ENCODE data around the gene CARD16. TPM values are rescaled to one million over a fixed set of nuclear protein-coding genes. Genes with fewer than 3 reads are reported as not detected.
"Not testable (repeated sequence)": the region's sequence is repeated elsewhere in the genome, so short reads cannot be mapped to it uniquely, and the experiment has no call there.

The CARD16 gene
- total and polyA plus RNA-seq, 2 donors (not counting 1 experiment from before 2014, with no cell fraction given) = 25.0 to 30.1 TPM

DNA sequence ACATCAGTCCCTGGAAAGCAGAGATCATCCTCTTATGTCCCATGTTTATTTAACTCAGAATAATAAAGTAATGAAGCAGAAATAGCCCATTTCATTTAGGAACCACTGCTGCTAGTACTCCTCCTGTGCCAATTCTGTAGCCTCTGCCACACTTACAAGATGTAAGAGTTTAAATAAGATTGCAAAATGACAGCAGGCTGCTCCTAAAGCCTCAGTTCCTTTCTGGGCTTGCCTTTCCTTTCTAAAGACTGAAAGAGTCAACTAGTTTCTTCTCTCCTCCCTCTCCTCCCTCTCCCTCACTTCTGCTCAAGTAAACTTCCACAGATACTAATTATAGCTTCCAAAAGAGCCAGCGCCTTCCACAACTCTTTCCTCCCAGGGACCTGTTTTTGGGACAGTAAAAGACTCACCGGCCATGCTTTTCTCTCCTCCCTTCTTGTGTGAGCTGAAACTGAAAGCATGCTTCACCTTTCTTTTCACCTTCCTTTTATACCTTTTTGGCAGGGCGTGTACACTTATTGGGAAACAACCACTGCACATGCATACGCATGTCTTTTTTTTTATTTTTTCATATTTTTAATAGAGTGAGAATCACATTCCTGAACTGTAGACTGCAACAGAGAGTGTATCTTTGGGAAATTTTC, 26.1 kb upstream of the CARD16 start:
- 100% methylated on average over 2 of the region's 4 CpGs for WGBS (ENCODE audit: insufficient coverage)
- Histone ChIP-seq H3K4me2 (replicated peaks; ENCODE audit: low read depth, low read length, poor library complexity, severe bottlenecking) (no peak overlapping the region), H3K79me2 (ENCODE audit: control insufficient read depth, insufficient read depth, low read length) (no peaks in the 10 kb centered on the region), H3K9ac (ENCODE audit: low read length) (no peak overlapping the region), H3K4me1 (ENCODE audit: control insufficient read depth in 2 of 2, insufficient read depth in 2 of 2, low read length in 2 of 2) (no peaks in the 10 kb centered on the region), H2AFZ (ENCODE audit: insufficient read depth, low read depth, low read length, poor library complexity, severe bottlenecking) (no peak overlapping the region), H3K27me3 (replicated peaks in 1 of 4; ENCODE audit: control extremely low read depth in 1 of 4, control insufficient read depth in 3 of 4, insufficient read depth in 4 of 4, low read length in 3 of 4) (no peaks in the 10 kb centered on the region), H3K9me3 (ENCODE audit: control extremely low read depth in 1 of 3, control insufficient read depth in 2 of 3, insufficient read depth in 1 of 3, low read length in 2 of 3) (no peaks in the 10 kb centered on the region), H3K4me3 (ENCODE audit: control extremely low read depth in 1 of 5, extremely low read depth in 1 of 5, insufficient read depth in 1 of 5, low read depth in 2 of 5, low read length in 4 of 5) (no peak overlapping the region), H3K36me3 (replicated peaks in 1 of 2; ENCODE audit: control extremely low read depth in 1 of 2, control insufficient read depth in 1 of 2, extremely low read depth in 1 of 2, insufficient read depth in 2 of 2, low read length in 1 of 2) (no peaks in the 10 kb centered on the region), H4K20me1 (ENCODE audit: control insufficient read depth, insufficient read depth, low read length, poor library complexity, severe bottlenecking) (no peaks in the 10 kb centered on the region), H3K27ac (ENCODE audit: low read length in 2 of 2) (no peak overlapping the region)
- Mint-ChIP-seq H3K9me3 (ENCODE audit: insufficient read depth) (no peaks in the 10 kb centered on the region), H3K4me3 (no peak overlapping the region), H3K4me1 (no peaks in the 10 kb centered on the region), H3K27ac (no peak overlapping the region), H3K27me3 (peaks cover 9% of the 10 kb centered on the region)
- ChIA-PET CTCF (no interaction called here), POLR2A (no interaction called here)
- no peak for TF ChIP-seq EZH2 (IDR thresholded peaks at IDR 0.05; ENCODE audit: borderline replicate concordance, insufficient read depth, low read depth, low read length, poor library complexity, severe bottlenecking)
- TF ChIP-seq, protein P1, sequence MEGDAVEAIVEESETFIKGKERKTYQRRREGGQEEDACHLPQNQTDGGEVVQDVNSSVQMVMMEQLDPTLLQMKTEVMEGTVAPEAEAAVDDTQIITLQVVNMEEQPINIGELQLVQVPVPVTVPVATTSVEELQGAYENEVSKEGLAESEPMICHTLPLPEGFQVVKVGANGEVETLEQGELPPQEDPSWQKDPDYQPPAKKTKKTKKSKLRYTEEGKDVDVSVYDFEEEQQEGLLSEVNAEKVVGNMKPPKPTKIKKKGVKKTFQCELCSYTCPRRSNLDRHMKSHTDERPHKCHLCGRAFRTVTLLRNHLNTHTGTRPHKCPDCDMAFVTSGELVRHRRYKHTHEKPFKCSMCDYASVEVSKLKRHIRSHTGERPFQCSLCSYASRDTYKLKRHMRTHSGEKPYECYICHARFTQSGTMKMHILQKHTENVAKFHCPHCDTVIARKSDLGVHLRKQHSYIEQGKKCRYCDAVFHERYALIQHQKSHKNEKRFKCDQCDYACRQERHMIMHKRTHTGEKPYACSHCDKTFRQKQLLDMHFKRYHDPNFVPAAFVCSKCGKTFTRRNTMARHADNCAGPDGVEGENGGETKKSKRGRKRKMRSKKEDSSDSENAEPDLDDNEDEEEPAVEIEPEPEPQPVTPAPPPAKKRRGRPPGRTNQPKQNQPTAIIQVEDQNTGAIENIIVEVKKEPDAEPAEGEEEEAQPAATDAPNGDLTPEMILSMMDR (IDR thresholded peaks at IDR 0.05) = no peak
- DNase-seq (no peak), ATAC-seq (ENCODE audit: low read depth) (no peak)
- intact Hi-C loops (cut with micrococcal nuclease) = no loop called here

DNA sequence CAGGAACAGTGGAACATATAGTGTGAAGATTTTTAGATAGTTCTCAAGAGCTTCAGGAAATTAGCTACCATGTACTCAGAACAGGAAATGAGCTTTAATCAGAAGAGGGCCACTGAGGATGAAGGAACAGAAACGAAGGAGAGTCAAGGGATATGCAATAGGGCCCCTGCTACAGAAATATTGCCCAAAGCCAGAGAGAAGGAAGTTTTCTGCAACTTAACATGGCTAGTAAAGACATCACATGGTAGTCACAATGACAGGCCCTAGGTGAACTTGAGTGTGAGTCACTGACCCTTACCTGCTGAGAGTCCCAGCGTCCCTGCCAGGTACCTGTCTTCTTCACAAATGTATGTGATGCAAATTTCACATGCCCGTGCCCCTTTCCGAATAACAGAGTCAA, 25.2 kb upstream of the CARD16 start:
- intact Hi-C loops (cut with micrococcal nuclease) = no loop called here
- no peak overlapping the region for H3K27ac ChIP-seq (ENCODE audit: low read length in 2 of 2)

DNA sequence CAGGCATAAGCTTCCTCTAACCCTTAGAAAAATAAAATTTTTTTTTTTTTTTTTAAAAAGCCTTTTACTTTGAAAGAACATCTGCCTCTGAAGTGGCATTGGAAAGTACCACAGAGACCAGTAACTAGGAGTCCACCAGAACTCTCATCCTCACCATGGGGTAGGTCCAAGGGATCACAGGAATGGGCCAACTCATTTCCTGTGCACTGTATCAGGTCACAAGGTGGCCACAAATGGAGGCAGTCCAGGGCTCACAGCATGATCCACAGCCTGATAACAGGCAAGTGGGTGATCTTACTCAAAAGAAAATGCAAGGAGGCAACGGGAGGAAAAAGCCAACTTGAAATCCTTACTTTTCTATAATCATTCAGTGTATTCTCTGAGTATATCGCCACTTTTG, 24.6 kb upstream of the CARD16 start:
- H3K27ac Mint-ChIP-seq; H3K9me3 Mint-ChIP-seq (ENCODE audit: insufficient read depth); H4K20me1 ChIP-seq (ENCODE audit: control insufficient read depth, insufficient read depth, low read length, poor library complexity, severe bottlenecking); intact Hi-C loops (cut with micrococcal nuclease); H3K4me3 ChIP-seq (ENCODE audit: control extremely low read depth in 1 of 5, extremely low read depth in 1 of 5, insufficient read depth in 1 of 5, low read depth in 2 of 5, low read length in 4 of 5); H3K27me3 Mint-ChIP-seq; H3K9ac ChIP-seq (ENCODE audit: low read length); H3K36me3 ChIP-seq (replicated peaks in 1 of 2; ENCODE audit: control extremely low read depth in 1 of 2, control insufficient read depth in 1 of 2, extremely low read depth in 1 of 2, insufficient read depth in 2 of 2, low read length in 1 of 2); CTCF ChIA-PET; H3K4me1 ChIP-seq (ENCODE audit: control insufficient read depth in 2 of 2, insufficient read depth in 2 of 2, low read length in 2 of 2); H3K79me2 ChIP-seq (ENCODE audit: control insufficient read depth, insufficient read depth, low read length); DNase-seq; POLR2A ChIA-PET; H3K27ac ChIP-seq (ENCODE audit: low read length in 2 of 2); H3K4me2 ChIP-seq (replicated peaks; ENCODE audit: low read depth, low read length, poor library complexity, severe bottlenecking); H3K4me1 Mint-ChIP-seq; H3K9me3 ChIP-seq (ENCODE audit: control extremely low read depth in 1 of 3, control insufficient read depth in 2 of 3, insufficient read depth in 1 of 3, low read length in 2 of 3); H2AFZ ChIP-seq (ENCODE audit: insufficient read depth, low read depth, low read length, poor library complexity, severe bottlenecking); ATAC-seq (ENCODE audit: low read depth); H3K4me3 Mint-ChIP-seq; H3K27me3 ChIP-seq (replicated peaks in 1 of 4; ENCODE audit: control extremely low read depth in 1 of 4, control insufficient read depth in 3 of 4, insufficient read depth in 4 of 4, low read length in 3 of 4): not testable (repeated sequence)
- no CpG with 5 or more reads among the region's 2 CpGs for WGBS (ENCODE audit: insufficient coverage)

More for the DNA sequence above, 25.2 kb upstream of the CARD16 start:
- Histone ChIP-seq H3K4me2 (replicated peaks; ENCODE audit: low read depth, low read length, poor library complexity, severe bottlenecking) (no peak overlapping the region), H3K4me3 (ENCODE audit: control extremely low read depth in 1 of 5, extremely low read depth in 1 of 5, insufficient read depth in 1 of 5, low read depth in 2 of 5, low read length in 4 of 5) (no peak overlapping the region), H3K4me1 (ENCODE audit: control insufficient read depth in 2 of 2, insufficient read depth in 2 of 2, low read length in 2 of 2) (no peaks in the 10 kb centered on the region), H3K9me3 (ENCODE audit: control extremely low read depth in 1 of 3, control insufficient read depth in 2 of 3, insufficient read depth in 1 of 3, low read length in 2 of 3) (no peaks in the 10 kb centered on the region), H2AFZ (ENCODE audit: insufficient read depth, low read depth, low read length, poor library complexity, severe bottlenecking) (no peak overlapping the region), H3K79me2 (ENCODE audit: control insufficient read depth, insufficient read depth, low read length) (no peaks in the 10 kb centered on the region), H3K36me3 (replicated peaks in 1 of 2; ENCODE audit: control extremely low read depth in 1 of 2, control insufficient read depth in 1 of 2, extremely low read depth in 1 of 2, insufficient read depth in 2 of 2, low read length in 1 of 2) (no peaks in the 10 kb centered on the region), H3K27me3 (replicated peaks in 1 of 4; ENCODE audit: control extremely low read depth in 1 of 4, control insufficient read depth in 3 of 4, insufficient read depth in 4 of 4, low read length in 3 of 4) (no peaks in the 10 kb centered on the region), H3K9ac (ENCODE audit: low read length) (no peak overlapping the region), H4K20me1 (ENCODE audit: control insufficient read depth, insufficient read depth, low read length, poor library complexity, severe bottlenecking) (no peaks in the 10 kb centered on the region)
- Mint-ChIP-seq H3K4me1 (no peaks in the 10 kb centered on the region), H3K9me3 (ENCODE audit: insufficient read depth) (no peaks in the 10 kb centered on the region), H3K4me3 (no peak overlapping the region), H3K27me3 (peaks cover 9% of the 10 kb centered on the region), H3K27ac (no peak overlapping the region)
- 93% methylated on average over 4 of the region's 4 CpGs for WGBS (ENCODE audit: insufficient coverage)
- CTCF ChIA-PET = no interaction called here
- POLR2A ChIA-PET = no interaction called here
- TF ChIP-seq, protein P1 (IDR thresholded peaks at IDR 0.05) = no peak
- no peak for TF ChIP-seq EZH2 (IDR thresholded peaks at IDR 0.05; ENCODE audit: borderline replicate concordance, insufficient read depth, low read depth, low read length, poor library complexity, severe bottlenecking)
- DNase-seq (no peak), ATAC-seq (ENCODE audit: low read depth) (no peak)

Measured in B cell (primary cell).